Trophoblast cell (in vitro differentiated cells and primary cell): ENCODE measurements around the gene AHDC1.

Experiments used
- DNase-seq, 2 donors: peaks; one replicate each; pipeline ENCODE4 v3.0.0-alpha.2; 2016
- H2AFZ ChIP-seq: 2 replicates; pipeline ENCODE4 v1.6.1; 2013; ENCODE audit warnings: low read length, moderate library complexity, mild to moderate bottlenecking; ENCODE audit not compliant: insufficient read depth, poor library complexity
- H2AK5ac ChIP-seq: 2 replicates; pipeline ENCODE4 v1.6.1; 2013; ENCODE audit warnings: mild to moderate bottlenecking, low read length
- H2BK120ac ChIP-seq: 2 replicates; pipeline ENCODE4 v1.6.1; 2013; ENCODE audit warnings: low read length, mild to moderate bottlenecking, moderate library complexity; ENCODE audit not compliant: insufficient read depth, poor library complexity
- H2BK12ac ChIP-seq: 2 replicates; pipeline ENCODE4 v1.6.1; 2013; ENCODE audit warnings: mild to moderate bottlenecking, low read length, moderate library complexity
- H2BK5ac ChIP-seq: 2 replicates; pipeline ENCODE4 v1.6.1; 2013; ENCODE audit warnings: low read length, low read depth, moderate library complexity, mild to moderate bottlenecking; ENCODE audit not compliant: poor library complexity
- H3K14ac ChIP-seq: 2 replicates; pipeline ENCODE4 v1.6.1; 2013; ENCODE audit warnings: mild to moderate bottlenecking, low read length
- H3K18ac ChIP-seq: 2 replicates; pipeline ENCODE4 v1.6.1; 2013; ENCODE audit warnings: mild to moderate bottlenecking, low read length
- H3K23ac ChIP-seq: 2 replicates; pipeline ENCODE4 v1.6.1; 2013; ENCODE audit warnings: low read length
- H3K27ac ChIP-seq: 2 replicates; pipeline ENCODE4 v1.5.1; 2013; ENCODE audit warnings: low read depth, mild to moderate bottlenecking, inconsistent platforms, low read length, moderate library complexity
- H3K27me3 ChIP-seq: 2 replicates; pipeline ENCODE4 v1.6.1; 2013; ENCODE audit warnings: inconsistent platforms, mild to moderate bottlenecking, low read length, moderate library complexity; ENCODE audit not compliant: insufficient read depth
- H3K36me3 ChIP-seq, 2 experiments: 1 replicate in 1 of 2; 2 replicates in 1 of 2; pipeline ENCODE4 v1.6.1; 2013; ENCODE audit warnings: low read length in 2 of 2, mild to moderate bottlenecking in 2 of 2, moderate library complexity in 1 of 2; ENCODE audit not compliant: insufficient read depth in 2 of 2, control insufficient read depth in 1 of 2
- H3K4ac ChIP-seq: 2 replicates; pipeline ENCODE4 v1.6.1; 2013; ENCODE audit warnings: low read depth, mild to moderate bottlenecking, low read length, moderate library complexity
- H3K4me1 ChIP-seq, 2 experiments: 1 replicate in 1 of 2; 2 replicates in 1 of 2; pipeline ENCODE4 v1.6.1; 2013; ENCODE audit warnings: low read length in 2 of 2, mild to moderate bottlenecking in 2 of 2, moderate library complexity in 1 of 2; ENCODE audit not compliant: insufficient read depth in 2 of 2, control insufficient read depth in 1 of 2
- H3K4me2 ChIP-seq: 2 replicates; pipeline ENCODE4 v1.6.1; 2013; ENCODE audit warnings: inconsistent platforms, mild to moderate bottlenecking, low read length, moderate library complexity
- H3K4me3 ChIP-seq: 2 replicates; pipeline ENCODE4 v1.5.1; 2013; ENCODE audit warnings: mild to moderate bottlenecking, low read depth, low read length, inconsistent platforms
- H3K79me1 ChIP-seq: one replicate; pipeline ENCODE4 v1.6.1; 2013; ENCODE audit warnings: low read length
- H3K79me2 ChIP-seq: 2 replicates; pipeline ENCODE4 v1.6.1; 2013; ENCODE audit warnings: low read length, mild to moderate bottlenecking; ENCODE audit not compliant: control insufficient read depth, insufficient read depth, poor library complexity
- H3K9ac ChIP-seq: 2 replicates; pipeline ENCODE4 v1.6.1; 2013; ENCODE audit warnings: mild to moderate bottlenecking, low read length
- H3K9me3 ChIP-seq: 2 replicates; pipeline ENCODE4 v1.6.1; 2013; ENCODE audit warnings: low read depth, mild to moderate bottlenecking, control low read depth, inconsistent platforms, low read length; ENCODE audit not compliant: insufficient read depth
- H4K12ac ChIP-seq: 2 replicates; pipeline ENCODE4 v1.6.1; 2013; ENCODE audit warnings: low read depth, mild to moderate bottlenecking, low read length, moderate library complexity
- H4K8ac ChIP-seq: 2 replicates; pipeline ENCODE4 v1.6.1; 2013; ENCODE audit warnings: low read depth, mild to moderate bottlenecking, low read length, moderate library complexity
- H4K91ac ChIP-seq: one replicate; pipeline ENCODE4 v1.6.1; 2013; ENCODE audit warnings: low read depth, mild to moderate bottlenecking, low read length, moderate library complexity
- WGBS: extraction: QIAGEN DNeasy Blood & Tissue Kit; methylation state at CpG from one replicate; pipeline ENCODE4 v1.1.7; 2013; ENCODE audit warnings: missing lambda C conversion rate; ENCODE audit not compliant: insufficient read length, insufficient coverage; ENCODE audit errors: extremely low coverage; 5-methylcytosine and 5-hydroxymethylcytosine counted together

The AHDC1 gene

DNA sequence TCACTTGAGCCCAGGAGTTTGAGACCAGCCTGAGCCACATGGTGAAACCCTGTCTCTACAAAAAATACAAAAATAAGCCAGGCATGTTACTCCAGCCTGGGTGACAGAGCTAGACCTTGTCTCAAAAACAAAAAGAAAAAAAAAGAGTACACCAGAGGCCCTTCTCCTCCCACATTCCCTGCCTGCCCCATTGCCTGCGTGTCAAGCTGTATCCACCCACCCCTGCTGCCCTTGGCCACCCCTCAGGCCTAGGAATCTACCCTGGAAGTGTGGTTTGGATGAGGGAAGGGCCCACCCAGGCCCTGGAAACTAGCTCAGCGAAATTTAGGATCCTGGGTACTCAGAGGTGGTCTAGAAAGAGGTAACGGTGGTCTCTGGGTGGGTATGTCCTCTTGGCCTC lies 88.3 kb downstream of the AHDC1 start:
- peaks cover 17 to 20% of the 10 kb centered on the region in 2 experiments for H3K4me1 ChIP-seq
- no peaks in the 10 kb centered on the region for H3K9me3 ChIP-seq
- H3K4me3 ChIP-seq, result no peak overlapping the region
- H2BK5ac ChIP-seq, result no peak overlapping the region
- no peaks in the 10 kb centered on the region for H3K79me1 ChIP-seq
- H2AK5ac ChIP-seq, result no peak overlapping the region
- no peak overlapping the region for H3K4me2 ChIP-seq
- no peak overlapping the region for H3K18ac ChIP-seq
- no peaks in the 10 kb centered on the region for H3K36me3 ChIP-seq
- H2BK12ac ChIP-seq, result no peak overlapping the region
- no peak overlapping the region for H3K23ac ChIP-seq
- no peak overlapping the region for H3K27ac ChIP-seq
- H3K27me3 ChIP-seq, result no peaks in the 10 kb centered on the region
- WGBS, result no CpG with 5 or more reads among the region's 3 CpGs
- H4K91ac ChIP-seq, result no peak overlapping the region
- DNase-seq, result no peak
- H4K12ac ChIP-seq, result no peak overlapping the region
- no peak overlapping the region for H3K14ac ChIP-seq
- H3K79me2 ChIP-seq, result no peaks in the 10 kb centered on the region
- H4K8ac ChIP-seq, result no peak overlapping the region
- no peak overlapping the region for H3K9ac ChIP-seq
- H2BK120ac ChIP-seq, result no peak overlapping the region
- H3K4ac ChIP-seq, result no peak overlapping the region
- no peak overlapping the region for H2AFZ ChIP-seq

DNA sequence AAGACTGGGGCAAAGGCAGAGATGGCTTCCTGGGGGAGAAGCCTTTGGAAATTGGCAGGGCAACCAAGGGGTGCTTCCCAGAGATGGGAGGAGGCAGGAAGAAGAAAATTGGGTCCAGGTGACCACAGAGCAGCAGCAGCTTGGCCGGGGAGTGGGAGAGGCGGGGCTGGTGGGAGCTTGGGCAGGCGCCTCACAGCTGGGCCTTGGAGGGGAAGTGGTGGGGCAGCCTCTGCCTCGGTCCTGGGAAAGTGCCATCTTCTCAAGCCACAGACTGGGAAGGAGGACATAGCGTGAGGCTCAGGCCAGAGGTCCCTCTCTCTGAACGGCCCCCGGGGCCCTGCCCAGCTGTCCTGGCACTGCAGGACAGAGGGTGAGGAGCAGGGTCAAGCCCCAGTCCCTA lies 90.0 kb downstream of the AHDC1 start:
- no peak overlapping the region for H4K8ac ChIP-seq
- WGBS, result no CpG with 5 or more reads among the region's 7 CpGs

DNA sequence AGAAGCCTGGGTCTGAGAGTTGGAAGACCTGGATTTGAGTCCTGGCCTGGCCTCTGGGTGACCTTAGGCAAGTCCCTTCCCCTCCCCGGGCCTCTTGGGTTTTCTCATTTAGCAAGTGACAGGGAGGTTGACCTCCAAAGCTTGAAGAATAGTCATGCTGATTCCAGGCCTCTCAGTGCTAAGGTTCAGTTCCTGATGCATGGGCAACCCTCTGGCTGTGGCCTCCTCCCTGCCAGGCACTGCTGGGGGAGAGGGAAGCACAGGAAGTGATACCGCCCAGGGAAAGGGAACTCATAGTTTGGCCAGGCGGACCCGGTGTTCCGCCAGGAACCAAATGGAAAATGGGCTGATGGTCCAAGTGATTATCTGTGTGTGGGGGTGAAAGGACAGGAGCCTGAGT lies 90.4 kb downstream of the AHDC1 start:
- no peak overlapping the region for H4K12ac ChIP-seq
- WGBS, result no CpG with 5 or more reads among the region's 5 CpGs
- H3K27ac ChIP-seq, result no peak overlapping the region
- peak overlapping the region; percentile 10 for H2BK12ac ChIP-seq
- no peak overlapping the region for H2BK120ac ChIP-seq
- H3K14ac ChIP-seq, result no peak overlapping the region
- H4K8ac ChIP-seq, result no peak overlapping the region
- DNase-seq, result no peak
- no peak overlapping the region for H3K9ac ChIP-seq
- H4K91ac ChIP-seq, result no peak overlapping the region
- no peaks in the 10 kb centered on the region for H3K79me2 ChIP-seq
- H2AFZ ChIP-seq, result no peak overlapping the region
- no peaks in the 10 kb centered on the region for H3K79me1 ChIP-seq
- H3K27me3 ChIP-seq, result no peaks in the 10 kb centered on the region
- peak overlapping the region; percentile 59 for H2AK5ac ChIP-seq
- no peak overlapping the region for H3K4ac ChIP-seq
- peak overlapping the region; percentile 35 for H2BK5ac ChIP-seq
- no peak overlapping the region for H3K4me3 ChIP-seq
- H3K18ac ChIP-seq, result no peak overlapping the region
- no peak overlapping the region for H3K23ac ChIP-seq
- no peaks in the 10 kb centered on the region for H3K9me3 ChIP-seq
- H3K36me3 ChIP-seq, result no peaks in the 10 kb centered on the region
- H3K4me1 ChIP-seq, result peaks cover 8 to 10% of the 10 kb centered on the region in 2 experiments
- H3K4me2 ChIP-seq, result no peak overlapping the region

More for the DNA sequence above, 90.0 kb downstream of the AHDC1 start:
- Histone ChIP-seq H3K36me3 (no peaks in the 10 kb centered on the region), H3K9me3 (no peaks in the 10 kb centered on the region), H3K4me1 (peaks cover 9 to 11% of the 10 kb centered on the region in 2 experiments), H2AK5ac (no peak overlapping the region), H3K27me3 (no peaks in the 10 kb centered on the region), H2BK5ac (no peak overlapping the region), H3K14ac (no peak overlapping the region), H3K9ac (no peak overlapping the region), H3K4me2 (no peak overlapping the region), H2AFZ (no peak overlapping the region), H3K18ac (no peak overlapping the region), H3K4me3 (no peak overlapping the region), H4K91ac (no peak overlapping the region), H3K4ac (no peak overlapping the region), H3K27ac (no peak overlapping the region), H2BK12ac (peak overlapping the region; percentile 0), H3K79me1 (no peaks in the 10 kb centered on the region), H4K12ac (no peak overlapping the region), H2BK120ac (no peak overlapping the region), H3K23ac (no peak overlapping the region), H3K79me2 (no peaks in the 10 kb centered on the region)
- no peak for DNase-seq

DNA sequence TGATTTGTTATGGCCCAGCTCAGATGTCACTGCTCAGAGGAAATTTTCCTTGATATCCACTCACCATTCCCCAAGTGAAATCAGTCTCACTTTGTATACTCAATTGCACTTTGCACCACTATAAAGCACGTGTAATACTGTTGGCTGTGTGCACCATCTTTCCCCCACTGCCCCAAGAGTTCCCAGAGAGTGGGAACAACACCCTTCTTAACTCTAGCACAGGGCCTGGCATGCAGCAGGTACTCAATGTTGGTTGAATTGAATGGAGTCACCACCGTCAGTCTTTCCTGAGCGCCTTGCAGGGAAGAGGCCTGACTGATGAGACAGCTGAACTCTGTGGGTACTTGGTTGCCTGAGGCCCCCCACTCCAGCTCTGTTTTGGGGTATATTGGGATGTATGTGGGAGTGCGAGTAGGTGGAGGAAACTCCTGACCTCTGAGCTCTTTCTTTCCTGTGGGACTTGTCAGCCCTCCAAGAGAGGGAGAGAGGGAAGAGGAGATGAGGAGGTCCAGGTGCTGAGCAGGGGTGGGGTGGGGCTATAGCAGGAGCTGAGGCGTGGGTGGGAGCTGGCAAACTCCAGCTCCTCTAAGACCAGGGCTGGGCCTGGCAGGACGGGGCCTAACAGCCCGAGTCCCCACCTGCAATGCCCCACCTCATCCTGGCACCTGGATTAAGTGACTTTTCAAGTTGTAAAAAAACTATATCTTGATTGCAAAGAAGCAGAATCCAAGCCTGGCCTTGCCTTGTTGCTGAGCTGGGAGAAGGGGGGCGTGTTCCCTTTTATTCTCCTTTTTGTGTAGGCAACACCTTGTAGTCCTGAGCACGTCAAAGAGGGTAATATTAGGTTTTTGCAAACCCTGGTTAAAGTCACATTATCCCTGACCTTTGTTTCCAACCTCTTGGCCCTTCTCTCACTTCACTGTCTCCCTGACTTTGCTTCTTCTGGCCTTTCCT lies 94.5 kb downstream of the AHDC1 start:
- Histone ChIP-seq H3K4me3 (no peak overlapping the region), H2BK5ac (no peak overlapping the region), H3K9ac (no peak overlapping the region)

More for the DNA sequence above, 94.5 kb downstream of the AHDC1 start:
- peak overlapping the region; percentile 40 for H2BK12ac ChIP-seq
- no peaks in the 10 kb centered on the region for H3K9me3 ChIP-seq
- peak overlapping the region; percentile 23 for H4K91ac ChIP-seq
- no peak for DNase-seq
- no peak overlapping the region for H2BK120ac ChIP-seq
- H3K27me3 ChIP-seq, result no peaks in the 10 kb centered on the region
- no peak overlapping the region for H2AK5ac ChIP-seq
- H4K8ac ChIP-seq, result no peak overlapping the region
- H3K79me2 ChIP-seq, result peaks cover 3% of the 10 kb centered on the region
- H2AFZ ChIP-seq, result no peak overlapping the region
- H3K36me3 ChIP-seq, result no peaks in the 10 kb centered on the region
- peaks cover 9 to 10% of the 10 kb centered on the region in 2 experiments for H3K4me1 ChIP-seq
- H3K18ac ChIP-seq, result no peak overlapping the region
- no peak overlapping the region for H3K4ac ChIP-seq
- WGBS, result no CpG with 5 or more reads among the region's 9 CpGs
- no peak overlapping the region for H3K23ac ChIP-seq
- no peak overlapping the region for H3K14ac ChIP-seq
- H3K27ac ChIP-seq, result no peak overlapping the region
- H4K12ac ChIP-seq, result no peak overlapping the region
- H3K4me2 ChIP-seq, result no peak overlapping the region
- peaks cover 12% of the 10 kb centered on the region for H3K79me1 ChIP-seq
